22Rv1 (cell line): ENCODE measurements around the gene RBBP6.

Source experiments
- H3K27ac ChIP-seq: fragments of 450-650 bp; 2 replicates; pipeline ENCODE4 v1.5.1; 2017
- CTCF ChIP-seq: fragments of 450-650 bp; IDR thresholded peaks from 2 replicates; pipeline ENCODE4 v1.5.1; 2017; ENCODE audit warnings: mild to moderate bottlenecking
- ZFX ChIP-seq: fragments of 450-650 bp; IDR thresholded peaks from 2 replicates; pipeline ENCODE4 v1.6.1; 2017; ENCODE audit warnings: antibody characterized with exemption, borderline replicate concordance

RBBP6 gene

GRCh38 chr16:24536671-24537070 is 2.7 kb upstream of the RBBP6 start:
- no peak overlapping the region for H3K27ac ChIP-seq
- no peak for TF ChIP-seq ZFX
- no peak for TF ChIP-seq CTCF

DNA sequence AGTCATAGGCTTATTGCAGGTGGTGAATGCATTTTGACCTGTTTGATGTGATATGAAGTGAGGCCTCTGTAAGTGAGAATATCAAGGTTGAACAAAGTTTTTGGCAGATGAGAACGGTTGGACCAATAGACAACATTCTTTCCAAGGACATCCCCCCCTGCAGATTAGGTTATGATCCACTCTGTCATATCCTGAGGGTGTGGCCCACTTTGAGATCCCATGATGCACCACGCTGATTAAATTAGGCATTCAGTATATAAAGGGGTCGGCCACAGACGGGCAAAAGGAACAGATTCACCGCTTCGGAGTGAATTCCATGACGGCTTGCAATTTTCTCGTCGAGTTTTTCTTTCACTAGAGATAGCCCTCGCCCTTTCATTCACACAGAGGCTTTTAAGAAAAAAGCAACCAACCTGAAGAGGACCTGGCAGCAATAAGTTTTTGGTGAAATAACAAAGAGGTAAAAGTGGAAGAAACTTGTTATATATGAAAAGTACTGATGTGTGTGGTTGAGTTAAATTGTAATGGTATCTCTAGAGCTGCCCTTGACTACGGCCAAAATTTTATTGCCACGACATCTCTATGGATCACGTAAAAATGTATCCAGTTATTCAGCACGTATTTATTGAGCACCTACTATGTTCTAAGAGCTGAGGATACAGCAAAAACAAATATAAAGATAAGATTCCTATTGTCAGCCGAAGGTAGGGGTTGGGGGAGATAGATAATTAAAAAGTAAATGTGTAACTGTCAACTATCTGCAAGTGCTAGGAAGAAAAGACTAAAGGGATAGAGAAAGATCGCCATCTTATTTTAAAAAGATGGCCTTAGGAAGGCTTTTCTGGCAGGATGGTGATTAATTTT is 1.7 kb upstream of the RBBP6 start:
- H3K27ac ChIP-seq: no peak overlapping the region
- TF ChIP-seq CTCF: no peak
- TF ChIP-seq ZFX: no peak

GRCh38 chr16:24538756-24539294 is 541 bp upstream of the RBBP6 start:
- H3K27ac ChIP-seq: peak overlapping the region; percentile 85
- TF ChIP-seq CTCF (no peak; the same call in 1 of the 2 replicates), ZFX (no peak)

DNA sequence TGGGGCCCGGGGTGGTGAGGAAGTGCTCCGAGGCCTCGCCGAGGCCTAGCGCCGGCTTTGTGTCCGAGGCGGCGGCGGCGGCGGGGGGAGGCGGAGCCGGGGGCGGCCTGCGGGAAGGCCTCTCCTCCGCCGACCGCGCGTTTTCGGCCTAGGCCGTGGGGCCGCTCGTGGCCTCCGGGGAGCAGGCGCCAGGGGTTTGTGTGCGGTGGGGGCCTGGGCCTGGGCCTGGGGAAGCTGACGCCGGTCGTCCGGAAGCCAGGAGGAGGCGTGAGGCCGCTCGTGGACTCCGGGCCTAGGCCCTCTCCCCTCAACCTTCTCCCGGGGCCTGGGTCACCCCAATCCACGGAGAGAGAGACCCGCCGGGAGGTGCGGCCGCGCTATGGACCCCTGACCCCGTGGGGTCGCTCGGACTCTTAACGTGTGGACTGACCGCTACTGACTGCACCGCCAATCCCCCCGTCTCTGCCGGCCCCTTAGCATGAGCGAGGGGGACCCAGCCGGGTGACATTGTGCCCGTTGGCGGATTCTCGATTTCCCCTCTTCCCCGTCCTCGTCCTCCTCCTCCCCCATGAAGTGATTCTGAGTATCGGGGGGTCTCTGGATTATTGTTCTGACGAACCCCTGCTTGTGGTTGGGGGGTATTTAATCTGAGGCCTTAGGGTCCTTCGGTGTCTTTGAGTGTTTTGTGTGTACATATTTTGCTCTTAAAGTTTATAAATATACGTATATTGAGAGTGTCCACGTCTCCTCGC is 660 bp downstream of the RBBP6 start:
- TF ChIP-seq CTCF (no peak), ZFX (peak; percentile 90)
- H3K27ac ChIP-seq: peak overlapping the region; percentile 85

GRCh38 chr16:24540602-24541210 is 1.3 kb downstream of the RBBP6 start:
- TF ChIP-seq CTCF: no peak
- TF ChIP-seq ZFX: no peak
- H3K27ac ChIP-seq: peak overlapping the region; percentile 85

DNA sequence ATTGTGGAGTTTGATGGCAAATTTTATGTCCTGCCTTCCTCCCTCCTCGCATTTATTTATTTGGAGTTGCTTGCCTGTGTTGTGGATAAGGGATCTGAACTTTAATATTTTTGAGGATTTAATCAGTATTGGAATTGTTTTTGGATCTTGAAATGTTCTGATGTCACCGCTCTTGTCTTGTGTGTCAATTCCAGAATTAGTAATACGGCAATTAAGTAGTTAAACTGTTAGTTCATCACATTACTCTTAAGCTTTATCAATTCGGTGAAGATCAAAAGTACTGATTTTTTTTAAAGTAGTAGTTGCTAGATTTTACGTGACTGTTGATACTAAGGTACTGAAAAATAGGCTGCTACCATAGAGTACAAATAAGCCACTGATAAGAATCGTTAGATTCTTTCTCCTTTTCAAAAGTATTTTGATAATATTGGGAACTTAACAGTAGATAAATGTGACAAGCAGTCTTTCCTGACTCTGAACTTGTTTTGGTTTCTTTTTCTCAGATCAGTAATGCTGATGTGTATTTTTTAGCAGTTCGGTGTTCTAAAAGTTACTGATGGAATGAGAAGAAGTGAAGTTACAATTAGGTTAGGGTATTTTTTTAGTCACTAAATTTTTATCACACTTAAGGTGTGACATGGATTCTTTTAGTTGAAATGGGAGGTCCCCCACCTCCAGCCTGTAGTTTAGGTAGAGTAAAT is 2.0 kb downstream of the RBBP6 start:
- no peak for TF ChIP-seq CTCF
- TF ChIP-seq ZFX: no peak

More for the DNA sequence above, 2.0 kb downstream of the RBBP6 start:
- H3K27ac ChIP-seq: peak overlapping the region; percentile 85
